HepG2 (cell line): Measurements from ENCODE around the gene WDR62. TPM values are rescaled to one million over a fixed set of nuclear protein-coding genes. Genes with fewer than 3 reads are reported as not detected.

Source experiments
- ATAC-seq: fragments of 200-7000 bp; cut with Tn5 transposase; 3 replicates; pipeline ENCODE4 v1.9.1; 2020; ENCODE audit warnings: mild to moderate bottlenecking, moderate library complexity
- BruUV-seq: library from RNA; stranded (reverse); fragments of 400-500 nt; replicated peaks from 2 replicates; lab custom pipeline; 2021; lab: Mats Ljungman, UMichigan
- CTCF ChIA-PET: fragments of 300-600 bp; formaldehyde crosslinking; extraction: SDS; loops from one replicate; lab custom pipeline; 2021; ENCODE audit warnings: low total read pairs, inconsistent platforms, low intra/inter-chr PET ratio; lab: Yijun Ruan, JAX
- POLR2A ChIA-PET: fragments of 350-600 bp; sonication (Branson Sonifier 250); formaldehyde crosslinking; loops from one replicate; lab custom pipeline; 2020; ENCODE audit warnings: antibody characterized with exemption, inconsistent platforms; lab: Yijun Ruan, JAX
- DNase-seq: peaks from one replicate; pipeline ENCODE4 v3.0.0-alpha.2; 2015; ENCODE audit warnings: low spot score
- FAIRE-seq: peaks from 3 replicates; lab custom pipeline; 2011; peaks lifted over from hg19 to GRCh38; lab: Jason Lieb, UNC
- H2AFZ ChIP-seq: one replicate; pipeline ENCODE4 v1.6.1; 2011; ENCODE audit warnings: low read length, inconsistent platforms
- H3K27ac ChIP-seq: fragments of 300-600 bp; 3 replicates; pipeline ENCODE4 v1.8.0; 2011; ENCODE audit warnings: mixed run types, mild to moderate bottlenecking, mixed read lengths, low read length, inconsistent platforms; ENCODE audit not compliant: insufficient read depth; ENCODE audit errors: extremely low read length
- H3K27me3 ChIP-seq, 2 experiments: fragments of 200-600 bp in 1 of 2; 2 replicates in 1 of 2; 3 replicates in 1 of 2; pipeline versions ENCODE4 v1.6.0 to v1.8.0; 2011; ENCODE audit warnings: low read length in 2 of 2, mild to moderate bottlenecking in 2 of 2, moderate library complexity in 2 of 2, inconsistent platforms in 1 of 2; ENCODE audit not compliant: insufficient read depth in 2 of 2, control insufficient read depth in 1 of 2
- H3K36me3 ChIP-seq, 2 experiments: fragments of 200-600 bp in 1 of 2; replicated peaks in 1 of 2; 2 replicates in 1 of 2; 3 replicates in 1 of 2; pipeline versions ENCODE4 v1.5.1 to v1.8.0; 2011; ENCODE audit warnings: low read length in 2 of 2, inconsistent platforms in 1 of 2; ENCODE audit not compliant: insufficient read depth in 2 of 2, control insufficient read depth in 1 of 2
- H3K4me1 ChIP-seq: 2 replicates; pipeline ENCODE4 v1.5.1; 2012; ENCODE audit warnings: low read length, inconsistent platforms; ENCODE audit not compliant: insufficient read depth
- H3K4me2 ChIP-seq: 2 replicates; pipeline ENCODE4 v1.6.0; 2011; ENCODE audit warnings: low read depth, low read length, inconsistent platforms
- H3K4me3 ChIP-seq, 3 experiments: fragments of 200-600 bp in 1 of 3; sonication (generic), shearing (Covaris generic) in 1 of 3; replicated peaks in 1 of 3; 2 replicates each; pipeline ENCODE4 v1.5.1; 2011 to 2016; ENCODE audit warnings: low read length in 3 of 3, inconsistent platforms in 2 of 3, low read depth in 2 of 3, mild to moderate bottlenecking in 2 of 3, control low read depth in 1 of 3, mixed read lengths in 1 of 3; ENCODE audit not compliant: insufficient read depth in 1 of 3
- H3K79me2 ChIP-seq: one replicate; pipeline ENCODE4 v1.6.1; 2011; ENCODE audit warnings: low read length, inconsistent platforms; ENCODE audit not compliant: insufficient read depth
- H3K9ac ChIP-seq: 2 replicates; pipeline ENCODE4 v1.6.0; 2011; ENCODE audit warnings: mild to moderate bottlenecking, low read depth, low read length, inconsistent platforms; ENCODE audit not compliant: insufficient read depth
- H3K9me3 ChIP-seq: 2 replicates; pipeline ENCODE4 v1.5.1; 2012; ENCODE audit warnings: mild to moderate bottlenecking, low read length
- H4K20me1 ChIP-seq: 2 replicates; pipeline ENCODE4 v1.6.0; 2011; ENCODE audit warnings: inconsistent platforms, mild to moderate bottlenecking, low read length, moderate library complexity; ENCODE audit not compliant: insufficient read depth
- SOX6 ChIP-seq, 2 experiments: fragments of 450-650 bp in 1 of 2; sonication (generic) in 1 of 2; formaldehyde crosslinking in 1 of 2; IDR thresholded peaks; 2 replicates each; pipeline versions ENCODE4 v1.4.0 to v1.6.1; 2017 to 2020; ENCODE audit warnings: antibody characterized with exemption in 1 of 2, mild to moderate bottlenecking in 1 of 2, missing genetic modification reagents in 1 of 2
- ZBTB20 ChIP-seq: sonication (generic); formaldehyde crosslinking; IDR thresholded peaks from 2 replicates; pipeline ENCODE4 v1.8.1; 2023; ENCODE audit warnings: missing genetic modification reagents, low read depth, mild to moderate bottlenecking, borderline replicate concordance
- ZNF256 ChIP-seq: sonication (generic); formaldehyde crosslinking; conservative IDR thresholded peaks from 2 replicates; pipeline ENCODE4 v1.4.0; 2020; ENCODE audit warnings: missing genetic modification reagents
- ZNF614 ChIP-seq: IDR thresholded peaks from 2 replicates; pipeline ENCODE4 v1.6.1; 2018; ENCODE audit warnings: missing biosample characterization, missing genetic modification reagents, inconsistent platforms, borderline replicate concordance
- ZNF703 ChIP-seq: sonication (generic); formaldehyde crosslinking; IDR thresholded peaks from 2 replicates; pipeline ENCODE4 v1.5.1; 2020; ENCODE audit warnings: missing genetic modification reagents, mild to moderate bottlenecking, moderate library complexity, borderline replicate concordance
- ZNF772 ChIP-seq: sonication (generic); formaldehyde crosslinking; IDR thresholded peaks from 2 replicates; pipeline ENCODE4 v1.5.0; 2020; ENCODE audit warnings: mild to moderate bottlenecking, missing genetic modification reagents
- WGBS: methylation state at CpG from one replicate; pipeline ENCODE4 v1.1.6; 2017; ENCODE audit warnings: low lambda C conversion rate; 5-methylcytosine and 5-hydroxymethylcytosine counted together
- in situ Hi-C: cut with HindIII; loops from 2 replicates; pipeline ENCODE4 v1.10.0; 2017; ENCODE audit warnings: low pct_unique_long_range_greater_than_20kb; ENCODE audit not compliant: extremely low pct_ligation_motif_present
- intact Hi-C: fragments of 100-400 bp; cut with micrococcal nuclease; formaldehyde crosslinking; loops from one replicate; pipeline ENCODE4 v1.10.0; 2022; ENCODE audit not compliant: unreplicated experiment
- polyA plus RNA-seq, 8 experiments: library from polyadenylated mRNA; depleted of rRNA in 3 of 8; stranded (reverse) in 7 of 8; unstranded in 1 of 8; fragments of >200 nt; fragmentation: Illumina TruSeq in 4 of 8; extraction: Trizol in 4 of 8; gene quantifications; 2 replicates each; pipeline versions ENCODE4 v1.2.1 to v1.2.3, GENCODE V29; 2011 to 2016; ENCODE audit warnings: low read depth in 4 of 8, missing spikeins in 1 of 8, mixed read lengths in 1 of 8; ENCODE audit not compliant: insufficient read depth in 1 of 8
- total RNA-seq, 5 experiments: library from RNA; depleted of rRNA; stranded (reverse); fragments of >200 nt; fragmentation: Illumina TruSeq; extraction: Trizol; gene quantifications; 2 replicates each; pipeline ENCODE4 v1.2.3, GENCODE V29; 2016; ENCODE audit warnings: low read depth in 1 of 5
- TF ChIP-seq, protein P1 (sequence below): sonication (generic); formaldehyde crosslinking; IDR thresholded peaks from 2 replicates; pipeline ENCODE4 v1.4.0; 2020; ENCODE audit warnings: missing genetic modification reagents
- TF ChIP-seq, protein P2 (sequence below): sonication (generic); formaldehyde crosslinking; IDR thresholded peaks from 2 replicates; pipeline ENCODE4 v1.4.0; 2020; ENCODE audit warnings: mild to moderate bottlenecking, missing genetic modification reagents
- TF ChIP-seq, protein P3 (sequence below): sonication (generic); formaldehyde crosslinking; IDR thresholded peaks from 2 replicates; pipeline ENCODE4 v1.4.0; 2020; ENCODE audit warnings: mild to moderate bottlenecking, missing genetic modification reagents
- TF ChIP-seq, protein P4 (sequence below): sonication (generic); formaldehyde crosslinking; IDR thresholded peaks from 2 replicates; pipeline ENCODE4 v1.5.1; 2020; ENCODE audit warnings: mild to moderate bottlenecking, missing genetic modification reagents, borderline replicate concordance
- TF ChIP-seq, protein P5 (sequence below): sonication (generic); formaldehyde crosslinking; IDR thresholded peaks from 2 replicates; pipeline ENCODE4 v1.8.0; 2022; ENCODE audit warnings: mild to moderate bottlenecking, missing genetic modification reagents, moderate library complexity

The WDR62 gene
- total and polyA plus RNA-seq, 2 of the 13 experiments (the other 11 are each of a cell fraction or from before 2014, with no cell fraction given) = 5.8 to 12.5 TPM

DNA sequence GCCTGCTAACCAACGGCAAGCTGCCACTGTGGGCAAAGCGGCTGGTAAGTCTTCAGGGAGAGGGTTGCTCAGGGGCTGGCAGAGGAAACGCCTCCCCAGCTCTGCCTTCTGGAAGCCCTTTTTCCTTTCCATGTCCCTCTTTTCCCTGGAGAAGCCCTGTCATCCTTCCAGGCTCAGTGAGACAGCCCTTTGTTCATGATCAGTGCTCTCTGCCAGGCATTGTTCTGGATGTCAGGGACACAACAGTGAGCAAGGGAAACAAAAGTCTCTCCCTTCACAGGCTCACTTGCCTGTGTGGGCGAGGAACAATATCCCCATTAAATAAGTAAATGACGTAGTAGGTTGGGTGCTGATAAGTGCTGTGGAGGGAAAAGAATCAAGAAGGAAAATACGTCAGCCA lies 42.3 kb downstream of the WDR62 start:
- Histone ChIP-seq H3K9me3 (no peaks in the 10 kb centered on the region), H3K27me3 (no peaks in the 10 kb centered on the region), H4K20me1 (no peaks in the 10 kb centered on the region), H3K27ac (no peak overlapping the region), H2AFZ (no peak overlapping the region)
- DNase-seq (no peak), FAIRE-seq (no peak), ATAC-seq (no peak)
- POLR2A ChIA-PET = no interaction called here
- in situ Hi-C loops = no loop called here
- TF ChIP-seq ZNF614 (CRISPR knock-in tag) (no peak), SOX6 (IDR thresholded peaks at IDR 0.05) (no peak), SOX6 (CRISPR knock-in tag; IDR thresholded peaks at IDR 0.05) (no peak), ZNF772 (CRISPR knock-in tag) (no peak)
- TF ChIP-seq, all 625 proteins: peak for 0
- no peak overlapping the region for H3K9ac ChIP-seq
- intact Hi-C loops = no loop called here
- H3K4me1 ChIP-seq = no peaks in the 10 kb centered on the region
- peaks cover 19 to 51% of the 10 kb centered on the region in 2 experiments; a peak in 4 of 5 replicates for H3K36me3 ChIP-seq
- H3K79me2 ChIP-seq = no peaks in the 10 kb centered on the region
- CTCF ChIA-PET = no interaction called here
- H3K4me3 ChIP-seq = no peak overlapping the region
- WGBS = 98% methylated on average over 6 of the region's 6 CpGs
- H3K4me2 ChIP-seq = no peak overlapping the region
- BruUV-seq = no TSS peak

DNA sequence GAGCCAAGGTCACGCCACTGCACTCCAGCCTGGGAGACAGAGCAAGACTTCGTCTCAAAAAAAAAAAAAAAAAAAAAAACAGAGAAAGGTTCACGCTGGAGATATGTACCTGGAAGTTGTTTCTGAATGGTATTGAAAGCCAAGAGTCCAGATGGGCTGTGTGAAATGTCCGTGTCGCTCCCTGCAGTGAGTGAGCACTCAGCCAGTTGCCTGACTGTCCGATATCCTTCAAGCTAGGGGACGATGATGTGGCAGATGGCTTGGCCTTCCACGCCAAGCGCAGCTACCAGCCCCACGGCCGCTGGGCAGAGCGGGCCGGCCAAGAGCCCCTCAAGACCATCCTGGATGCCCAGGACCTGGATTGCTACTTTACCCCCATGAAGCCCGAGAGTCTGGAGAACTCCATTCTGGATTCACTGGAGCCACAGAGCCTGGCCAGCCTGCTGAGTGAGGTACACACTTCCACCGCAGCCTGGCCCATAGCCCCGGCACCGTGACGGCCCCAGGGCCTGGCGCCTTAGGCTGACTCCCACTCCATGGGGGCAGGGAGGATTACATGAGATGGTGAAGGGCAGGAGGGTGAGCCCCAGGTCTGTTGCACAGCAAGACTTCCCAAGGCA lies 44.6 kb downstream of the WDR62 start:
- Histone ChIP-seq H3K27ac (no peak overlapping the region), H4K20me1 (no peaks in the 10 kb centered on the region), H3K4me3 (no peak overlapping the region), H3K9ac (no peak overlapping the region), H3K36me3 (peaks cover 21 to 48% of the 10 kb centered on the region in 2 experiments; a peak in 4 of 5 replicates), H3K4me2 (no peak overlapping the region), H3K79me2 (no peaks in the 10 kb centered on the region), H2AFZ (no peak overlapping the region), H3K9me3 (no peaks in the 10 kb centered on the region), H3K4me1 (no peaks in the 10 kb centered on the region), H3K27me3 (no peaks in the 10 kb centered on the region)
- in situ Hi-C loops = no loop called here
- no TSS peak for BruUV-seq
- ATAC-seq = no peak
- FAIRE-seq = no peak
- POLR2A ChIA-PET = interaction anchor here (0.7 kb wide), 1 partner anchor 38 kb away, joined by 3 read pairs; no protein-coding TSS in a partner anchor
- CTCF ChIA-PET = no interaction called here
- intact Hi-C loops = no loop called here
- WGBS = 86% methylated on average over 10 of the region's 19 CpGs
- DNase-seq = no peak
- TF ChIP-seq, protein P1, sequence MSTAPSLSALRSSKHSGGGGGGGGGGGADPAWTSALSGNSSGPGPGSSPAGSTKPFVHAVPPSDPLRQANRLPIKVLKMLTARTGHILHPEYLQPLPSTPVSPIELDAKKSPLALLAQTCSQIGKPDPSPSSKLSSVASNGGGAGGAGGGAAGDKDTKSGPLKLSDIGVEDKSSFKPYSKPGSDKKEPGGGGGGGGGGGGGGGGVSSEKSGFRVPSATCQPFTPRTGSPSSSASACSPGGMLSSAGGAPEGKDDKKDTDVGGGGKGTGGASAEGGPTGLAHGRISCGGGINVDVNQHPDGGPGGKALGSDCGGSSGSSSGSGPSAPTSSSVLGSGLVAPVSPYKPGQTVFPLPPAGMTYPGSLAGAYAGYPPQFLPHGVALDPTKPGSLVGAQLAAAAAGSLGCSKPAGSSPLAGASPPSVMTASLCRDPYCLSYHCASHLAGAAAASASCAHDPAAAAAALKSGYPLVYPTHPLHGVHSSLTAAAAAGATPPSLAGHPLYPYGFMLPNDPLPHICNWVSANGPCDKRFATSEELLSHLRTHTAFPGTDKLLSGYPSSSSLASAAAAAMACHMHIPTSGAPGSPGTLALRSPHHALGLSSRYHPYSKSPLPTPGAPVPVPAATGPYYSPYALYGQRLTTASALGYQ (CRISPR knock-in tag) = no peak
- TF ChIP-seq, protein P2, sequence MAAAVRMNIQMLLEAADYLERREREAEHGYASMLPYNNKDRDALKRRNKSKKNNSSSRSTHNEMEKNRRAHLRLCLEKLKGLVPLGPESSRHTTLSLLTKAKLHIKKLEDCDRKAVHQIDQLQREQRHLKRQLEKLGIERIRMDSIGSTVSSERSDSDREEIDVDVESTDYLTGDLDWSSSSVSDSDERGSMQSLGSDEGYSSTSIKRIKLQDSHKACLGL (CRISPR knock-in tag) = no peak
- TF ChIP-seq, protein P3, sequence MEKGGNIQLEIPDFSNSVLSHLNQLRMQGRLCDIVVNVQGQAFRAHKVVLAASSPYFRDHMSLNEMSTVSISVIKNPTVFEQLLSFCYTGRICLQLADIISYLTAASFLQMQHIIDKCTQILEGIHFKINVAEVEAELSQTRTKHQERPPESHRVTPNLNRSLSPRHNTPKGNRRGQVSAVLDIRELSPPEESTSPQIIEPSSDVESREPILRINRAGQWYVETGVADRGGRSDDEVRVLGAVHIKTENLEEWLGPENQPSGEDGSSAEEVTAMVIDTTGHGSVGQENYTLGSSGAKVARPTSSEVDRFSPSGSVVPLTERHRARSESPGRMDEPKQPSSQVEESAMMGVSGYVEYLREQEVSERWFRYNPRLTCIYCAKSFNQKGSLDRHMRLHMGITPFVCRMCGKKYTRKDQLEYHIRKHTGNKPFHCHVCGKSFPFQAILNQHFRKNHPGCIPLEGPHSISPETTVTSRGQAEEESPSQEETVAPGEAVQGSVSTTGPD = no peak
- TF ChIP-seq ZBTB20 (no peak), ZNF703 (CRISPR knock-in tag) (no peak), ZNF256 (CRISPR knock-in tag) (no peak)
- TF ChIP-seq, protein P4, sequence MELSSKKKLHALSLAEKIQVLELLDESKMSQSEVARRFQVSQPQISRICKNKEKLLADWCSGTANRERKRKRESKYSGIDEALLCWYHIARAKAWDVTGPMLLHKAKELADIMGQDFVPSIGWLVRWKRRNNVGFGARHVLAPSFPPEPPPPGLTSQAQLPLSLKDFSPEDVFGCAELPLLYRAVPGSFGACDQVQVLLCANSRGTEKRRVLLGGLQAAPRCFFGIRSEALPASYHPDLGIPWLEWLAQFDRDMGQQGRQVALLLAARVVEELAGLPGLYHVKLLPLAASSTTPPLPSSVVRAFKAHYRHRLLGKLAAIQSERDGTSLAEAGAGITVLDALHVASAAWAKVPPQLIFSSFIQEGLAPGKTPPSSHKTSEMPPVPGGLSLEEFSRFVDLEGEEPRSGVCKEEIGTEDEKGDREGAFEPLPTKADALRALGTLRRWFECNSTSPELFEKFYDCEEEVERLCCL (CRISPR knock-in tag) = no peak
- TF ChIP-seq, protein P5, sequence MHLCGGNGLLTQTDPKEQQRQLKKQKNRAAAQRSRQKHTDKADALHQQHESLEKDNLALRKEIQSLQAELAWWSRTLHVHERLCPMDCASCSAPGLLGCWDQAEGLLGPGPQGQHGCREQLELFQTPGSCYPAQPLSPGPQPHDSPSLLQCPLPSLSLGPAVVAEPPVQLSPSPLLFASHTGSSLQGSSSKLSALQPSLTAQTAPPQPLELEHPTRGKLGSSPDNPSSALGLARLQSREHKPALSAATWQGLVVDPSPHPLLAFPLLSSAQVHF = no peak
